ENCODE measurements around the gene CLASRP.

DNA sequence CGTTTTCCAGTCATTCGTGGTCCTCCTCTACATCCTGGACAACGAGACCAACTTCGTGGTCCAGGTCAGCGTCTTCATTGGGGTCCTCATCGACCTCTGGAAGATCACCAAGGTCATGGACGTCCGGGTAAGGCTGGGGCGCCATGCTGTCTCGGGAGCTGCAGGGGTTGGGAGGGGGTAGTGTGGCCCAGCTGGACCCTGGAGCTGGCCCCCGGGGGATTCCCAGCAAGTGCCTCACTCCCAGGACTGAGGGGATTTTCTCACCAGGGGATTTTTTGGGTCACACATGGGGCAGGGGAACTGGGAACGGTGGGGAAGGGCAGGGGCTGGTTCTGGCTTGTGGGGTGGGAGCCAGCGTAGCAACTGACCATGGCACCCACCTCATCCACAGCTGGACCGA lies 48.4 kb upstream of the CLASRP start:
- no peak for TF ChIP-seq KAT7 (CRISPR knock-in tag; IDR thresholded peaks at IDR 0.05; ENCODE audit: borderline replicate concordance)
- no peak for TF ChIP-seq TP53 (CRISPR knock-in tag; IDR thresholded peaks at IDR 0.05)
- no peak for TF ChIP-seq ESRRA (CRISPR knock-in tag; IDR thresholded peaks at IDR 0.05; ENCODE audit: borderline replicate concordance)
- TF ChIP-seq, protein P1, sequence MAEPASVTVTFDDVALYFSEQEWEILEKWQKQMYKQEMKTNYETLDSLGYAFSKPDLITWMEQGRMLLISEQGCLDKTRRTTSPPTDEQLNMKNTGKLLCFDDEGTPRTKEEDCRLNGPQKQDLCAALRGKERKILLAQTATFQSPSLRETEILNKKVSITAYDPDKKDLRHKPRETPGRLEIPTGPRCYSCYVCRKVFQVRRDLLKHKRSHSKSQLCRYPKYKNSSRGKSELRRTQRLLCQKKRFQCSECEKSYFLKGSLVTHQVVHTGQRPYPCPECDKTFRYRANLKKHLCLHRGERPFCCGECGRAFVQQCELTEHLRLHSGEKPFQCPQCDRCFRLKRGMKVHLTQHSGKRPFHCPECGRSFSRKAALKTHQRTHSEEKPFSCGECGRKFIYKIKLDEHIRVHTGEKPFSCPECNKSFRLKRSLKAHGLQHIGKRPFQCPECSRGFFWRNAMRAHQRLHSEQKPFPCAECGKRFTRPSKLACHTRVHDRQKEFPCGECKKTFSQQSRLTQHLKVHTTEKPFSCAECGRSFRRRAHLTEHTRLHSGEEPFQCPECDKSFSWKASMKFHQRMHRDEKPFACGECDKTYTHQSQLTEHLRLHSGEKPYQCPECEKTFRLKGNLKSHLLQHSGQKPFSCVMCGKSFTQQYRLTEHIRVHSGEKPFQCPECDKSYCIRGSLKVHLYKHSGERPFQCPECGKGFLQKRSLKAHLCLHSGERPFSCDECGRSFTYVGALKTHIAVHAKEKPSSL (CRISPR knock-in tag; conservative IDR thresholded peaks at IDR 0.05): no peak
- TF ChIP-seq, protein P2, sequence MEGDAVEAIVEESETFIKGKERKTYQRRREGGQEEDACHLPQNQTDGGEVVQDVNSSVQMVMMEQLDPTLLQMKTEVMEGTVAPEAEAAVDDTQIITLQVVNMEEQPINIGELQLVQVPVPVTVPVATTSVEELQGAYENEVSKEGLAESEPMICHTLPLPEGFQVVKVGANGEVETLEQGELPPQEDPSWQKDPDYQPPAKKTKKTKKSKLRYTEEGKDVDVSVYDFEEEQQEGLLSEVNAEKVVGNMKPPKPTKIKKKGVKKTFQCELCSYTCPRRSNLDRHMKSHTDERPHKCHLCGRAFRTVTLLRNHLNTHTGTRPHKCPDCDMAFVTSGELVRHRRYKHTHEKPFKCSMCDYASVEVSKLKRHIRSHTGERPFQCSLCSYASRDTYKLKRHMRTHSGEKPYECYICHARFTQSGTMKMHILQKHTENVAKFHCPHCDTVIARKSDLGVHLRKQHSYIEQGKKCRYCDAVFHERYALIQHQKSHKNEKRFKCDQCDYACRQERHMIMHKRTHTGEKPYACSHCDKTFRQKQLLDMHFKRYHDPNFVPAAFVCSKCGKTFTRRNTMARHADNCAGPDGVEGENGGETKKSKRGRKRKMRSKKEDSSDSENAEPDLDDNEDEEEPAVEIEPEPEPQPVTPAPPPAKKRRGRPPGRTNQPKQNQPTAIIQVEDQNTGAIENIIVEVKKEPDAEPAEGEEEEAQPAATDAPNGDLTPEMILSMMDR (IDR thresholded peaks at IDR 0.05): no peak
- TF ChIP-seq, protein P3, sequence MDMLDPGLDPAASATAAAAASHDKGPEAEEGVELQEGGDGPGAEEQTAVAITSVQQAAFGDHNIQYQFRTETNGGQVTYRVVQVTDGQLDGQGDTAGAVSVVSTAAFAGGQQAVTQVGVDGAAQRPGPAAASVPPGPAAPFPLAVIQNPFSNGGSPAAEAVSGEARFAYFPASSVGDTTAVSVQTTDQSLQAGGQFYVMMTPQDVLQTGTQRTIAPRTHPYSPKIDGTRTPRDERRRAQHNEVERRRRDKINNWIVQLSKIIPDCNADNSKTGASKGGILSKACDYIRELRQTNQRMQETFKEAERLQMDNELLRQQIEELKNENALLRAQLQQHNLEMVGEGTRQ (CRISPR knock-in tag; IDR thresholded peaks at IDR 0.05): no peak
